GM23338 (cell line): ENCODE results near the gene CHPF. TPM values are rescaled to one million over a fixed set of nuclear protein-coding genes. Genes with fewer than 3 reads are reported as not detected.

Source experiments
- ATAC-seq: fragments of 200-7000 bp; cut with Tn5 transposase; 3 replicates; pipeline ENCODE4 v1.9.1; 2020
- DNase-seq: peaks from one replicate; pipeline ENCODE4 v3.0.0-alpha.2; 2015; ENCODE audit warnings: low spot score
- H2AFZ ChIP-seq: fragments of 200-600 bp; sonication (generic); 2 replicates; pipeline ENCODE4 v1.8.0; 2016; ENCODE audit warnings: antibody characterized with exemption, mild to moderate bottlenecking, moderate library complexity
- H3F3A ChIP-seq: fragments of 200-600 bp; sonication (generic); replicated peaks from 2 replicates; pipeline ENCODE4 v1.8.0; 2017; ENCODE audit warnings: antibody characterized with exemption, mixed run types, low read depth
- H3K27ac ChIP-seq: fragments of 200-600 bp; sonication (generic); 2 replicates; pipeline ENCODE4 v1.6.1; 2016; ENCODE audit warnings: low read depth
- H3K27me3 ChIP-seq: fragments of 200-600 bp; sonication (generic); 2 replicates; pipeline ENCODE4 v1.8.0; 2016; ENCODE audit warnings: mild to moderate bottlenecking, mixed run types, moderate library complexity; ENCODE audit not compliant: insufficient read depth
- H3K36me3 ChIP-seq: fragments of 200-600 bp; sonication (generic); 2 replicates; pipeline ENCODE4 v1.8.0; 2016; ENCODE audit warnings: mild to moderate bottlenecking; ENCODE audit not compliant: insufficient read depth
- H3K4me1 ChIP-seq: fragments of 200-600 bp; sonication (generic); 2 replicates; pipeline ENCODE4 v1.8.0; 2016; ENCODE audit warnings: mild to moderate bottlenecking, moderate library complexity; ENCODE audit not compliant: insufficient read depth
- H3K4me2 ChIP-seq: fragments of 200-600 bp; sonication (generic); 2 replicates; pipeline ENCODE4 v1.7.1; 2017; ENCODE audit warnings: mixed run types
- H3K4me3 ChIP-seq: fragments of 200-600 bp; sonication (generic); 2 replicates; pipeline ENCODE4 v1.6.1; 2016; ENCODE audit warnings: mixed run types
- H3K79me2 ChIP-seq: fragments of 200-600 bp; sonication (generic); replicated peaks from 2 replicates; pipeline ENCODE4 v1.8.0; 2017; ENCODE audit warnings: mild to moderate bottlenecking; ENCODE audit not compliant: insufficient read depth
- H3K9me2 ChIP-seq: fragments of 200-600 bp; sonication (generic); 2 replicates; pipeline ENCODE4 v1.8.0; 2017; ENCODE audit not compliant: insufficient read depth
- H4K20me1 ChIP-seq: fragments of 200-600 bp; sonication (generic); replicated peaks from 2 replicates; pipeline ENCODE4 v1.8.0; 2017; ENCODE audit warnings: mild to moderate bottlenecking; ENCODE audit not compliant: insufficient read depth
- H3K27ac Mint-ChIP-seq: 2 replicates; pipeline ENCODE4 v1.8.0; 2020; ENCODE audit warnings: inconsistent platforms, mild to moderate bottlenecking, moderate library complexity, mixed read lengths
- H3K27me3 Mint-ChIP-seq: 3 replicates; pipeline ENCODE4 v1.8.0; 2022; ENCODE audit warnings: low read depth, mild to moderate bottlenecking, moderate library complexity, mixed read lengths, inconsistent platforms; ENCODE audit not compliant: insufficient read depth, poor library complexity
- H3K36me3 Mint-ChIP-seq: 3 replicates; pipeline ENCODE4 v1.8.0; 2021; ENCODE audit warnings: low read depth, mild to moderate bottlenecking, inconsistent platforms, moderate library complexity, mixed read lengths
- H3K4me1 Mint-ChIP-seq: 3 replicates; pipeline ENCODE4 v1.8.0; 2020; ENCODE audit warnings: mild to moderate bottlenecking, inconsistent platforms, mixed read lengths
- H3K4me3 Mint-ChIP-seq: 3 replicates; pipeline ENCODE4 v1.8.0; 2021; ENCODE audit warnings: moderate library complexity, mild to moderate bottlenecking, inconsistent platforms, mixed read lengths
- H3K9me3 Mint-ChIP-seq: 3 replicates; pipeline ENCODE4 v1.8.0; 2020; ENCODE audit warnings: moderate library complexity, mild to moderate bottlenecking, inconsistent platforms, mixed read lengths
- CREB1 ChIP-seq: fragments of 250-450 bp; sonication (Bioruptor Pico); IDR thresholded peaks from 2 replicates; pipeline ENCODE4 v1.5.0; 2020; ENCODE audit warnings: low read depth, mild to moderate bottlenecking, moderate library complexity
- POLR2AphosphoS5 ChIP-seq: IDR thresholded peaks from 2 replicates; pipeline ENCODE4 v1.6.1; 2016; ENCODE audit warnings: antibody characterized with exemption, low read depth
- polyA plus RNA-seq: library from polyadenylated mRNA; unstranded; fragments of >200 nt; fragmentation: Nextera tagmentation; extraction: Ambion mirVana; gene quantifications from 2 replicates; pipeline ENCODE4 v1.2.1, GENCODE V29; 2016
- total RNA-seq: library from RNA; depleted of rRNA; stranded (reverse); fragments of >200 nt; shearing (Covaris generic); gene quantifications from 2 replicates; pipeline ENCODE4 v1.2.3, GENCODE V29; 2014
- TF ChIP-seq, protein P1 (sequence below): fragments of 250-450 bp; sonication (Bioruptor Pico); IDR thresholded peaks from 2 replicates; pipeline ENCODE4 v1.5.0; 2020; ENCODE audit warnings: mild to moderate bottlenecking, moderate library complexity
- TF ChIP-seq, protein P2 (sequence below): IDR thresholded peaks from 2 replicates; pipeline ENCODE4 v1.6.1; 2016; ENCODE audit warnings: antibody characterized with exemption

CHPF gene
- total and polyA plus RNA-seq, 2 experiments from 2014 or later: 36.5 to 252 TPM

DNA sequence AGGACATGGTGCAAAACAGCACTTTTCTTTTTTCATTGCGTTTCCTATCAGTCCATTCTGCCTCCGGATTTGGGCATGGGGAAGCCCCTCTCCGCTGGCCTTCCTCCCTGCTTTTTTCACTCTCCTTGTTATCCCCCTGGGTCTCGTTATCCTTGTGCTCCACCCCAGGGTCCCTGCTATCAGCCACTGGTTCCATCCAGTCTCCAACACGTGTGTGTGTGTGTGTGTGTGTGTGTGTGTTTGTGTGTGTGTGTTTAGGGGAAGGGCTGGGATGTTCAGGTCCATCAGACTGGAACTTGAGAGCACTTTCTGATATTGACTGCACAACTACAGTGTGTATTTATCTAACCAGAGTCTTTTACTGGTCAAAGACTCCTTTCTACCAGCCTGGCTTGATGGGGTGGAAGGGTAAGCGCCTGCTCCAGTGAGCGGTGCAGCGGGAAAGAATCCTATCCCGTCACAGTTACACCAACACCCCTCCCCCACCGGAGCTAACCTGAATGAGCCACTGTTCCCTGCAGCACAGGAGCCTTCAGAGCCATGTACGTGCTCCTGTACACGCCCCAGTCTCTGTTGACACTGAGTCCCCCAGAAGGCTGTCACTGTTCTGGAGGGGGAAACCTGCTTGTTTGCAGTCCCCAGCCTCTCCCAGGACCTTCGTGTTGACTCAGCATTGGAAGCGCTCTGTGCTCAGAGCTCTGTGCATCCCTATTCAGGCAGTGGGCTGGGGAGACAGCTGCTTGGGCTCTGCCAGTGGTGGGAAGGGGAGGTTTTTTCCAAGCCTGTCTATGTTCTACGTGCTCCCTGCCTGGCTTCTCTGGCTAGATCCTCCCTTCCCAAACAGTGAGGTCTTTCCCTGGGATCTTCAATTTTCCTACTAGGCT, 33.1 kb upstream of the CHPF start:
- H3K27me3 Mint-ChIP-seq: peaks cover 15% of the 10 kb centered on the region
- no peak overlapping the region for H3K27ac ChIP-seq
- DNase-seq (peak; percentile 84), ATAC-seq (peak; percentile 82)
- peaks cover 4% of the 10 kb centered on the region; the same call in 1 of the 2 replicates for H3F3A ChIP-seq
- H3K4me3 ChIP-seq: peak overlapping the region; percentile 33; the same call in 1 of the 2 replicates
- no peaks in the 10 kb centered on the region for H3K27me3 ChIP-seq
- H3K4me1 ChIP-seq: peaks cover 37% of the 10 kb centered on the region
- TF ChIP-seq CREB1: peak; percentile 57; the same call in 1 of the 2 replicates
- TF ChIP-seq, protein P1, sequence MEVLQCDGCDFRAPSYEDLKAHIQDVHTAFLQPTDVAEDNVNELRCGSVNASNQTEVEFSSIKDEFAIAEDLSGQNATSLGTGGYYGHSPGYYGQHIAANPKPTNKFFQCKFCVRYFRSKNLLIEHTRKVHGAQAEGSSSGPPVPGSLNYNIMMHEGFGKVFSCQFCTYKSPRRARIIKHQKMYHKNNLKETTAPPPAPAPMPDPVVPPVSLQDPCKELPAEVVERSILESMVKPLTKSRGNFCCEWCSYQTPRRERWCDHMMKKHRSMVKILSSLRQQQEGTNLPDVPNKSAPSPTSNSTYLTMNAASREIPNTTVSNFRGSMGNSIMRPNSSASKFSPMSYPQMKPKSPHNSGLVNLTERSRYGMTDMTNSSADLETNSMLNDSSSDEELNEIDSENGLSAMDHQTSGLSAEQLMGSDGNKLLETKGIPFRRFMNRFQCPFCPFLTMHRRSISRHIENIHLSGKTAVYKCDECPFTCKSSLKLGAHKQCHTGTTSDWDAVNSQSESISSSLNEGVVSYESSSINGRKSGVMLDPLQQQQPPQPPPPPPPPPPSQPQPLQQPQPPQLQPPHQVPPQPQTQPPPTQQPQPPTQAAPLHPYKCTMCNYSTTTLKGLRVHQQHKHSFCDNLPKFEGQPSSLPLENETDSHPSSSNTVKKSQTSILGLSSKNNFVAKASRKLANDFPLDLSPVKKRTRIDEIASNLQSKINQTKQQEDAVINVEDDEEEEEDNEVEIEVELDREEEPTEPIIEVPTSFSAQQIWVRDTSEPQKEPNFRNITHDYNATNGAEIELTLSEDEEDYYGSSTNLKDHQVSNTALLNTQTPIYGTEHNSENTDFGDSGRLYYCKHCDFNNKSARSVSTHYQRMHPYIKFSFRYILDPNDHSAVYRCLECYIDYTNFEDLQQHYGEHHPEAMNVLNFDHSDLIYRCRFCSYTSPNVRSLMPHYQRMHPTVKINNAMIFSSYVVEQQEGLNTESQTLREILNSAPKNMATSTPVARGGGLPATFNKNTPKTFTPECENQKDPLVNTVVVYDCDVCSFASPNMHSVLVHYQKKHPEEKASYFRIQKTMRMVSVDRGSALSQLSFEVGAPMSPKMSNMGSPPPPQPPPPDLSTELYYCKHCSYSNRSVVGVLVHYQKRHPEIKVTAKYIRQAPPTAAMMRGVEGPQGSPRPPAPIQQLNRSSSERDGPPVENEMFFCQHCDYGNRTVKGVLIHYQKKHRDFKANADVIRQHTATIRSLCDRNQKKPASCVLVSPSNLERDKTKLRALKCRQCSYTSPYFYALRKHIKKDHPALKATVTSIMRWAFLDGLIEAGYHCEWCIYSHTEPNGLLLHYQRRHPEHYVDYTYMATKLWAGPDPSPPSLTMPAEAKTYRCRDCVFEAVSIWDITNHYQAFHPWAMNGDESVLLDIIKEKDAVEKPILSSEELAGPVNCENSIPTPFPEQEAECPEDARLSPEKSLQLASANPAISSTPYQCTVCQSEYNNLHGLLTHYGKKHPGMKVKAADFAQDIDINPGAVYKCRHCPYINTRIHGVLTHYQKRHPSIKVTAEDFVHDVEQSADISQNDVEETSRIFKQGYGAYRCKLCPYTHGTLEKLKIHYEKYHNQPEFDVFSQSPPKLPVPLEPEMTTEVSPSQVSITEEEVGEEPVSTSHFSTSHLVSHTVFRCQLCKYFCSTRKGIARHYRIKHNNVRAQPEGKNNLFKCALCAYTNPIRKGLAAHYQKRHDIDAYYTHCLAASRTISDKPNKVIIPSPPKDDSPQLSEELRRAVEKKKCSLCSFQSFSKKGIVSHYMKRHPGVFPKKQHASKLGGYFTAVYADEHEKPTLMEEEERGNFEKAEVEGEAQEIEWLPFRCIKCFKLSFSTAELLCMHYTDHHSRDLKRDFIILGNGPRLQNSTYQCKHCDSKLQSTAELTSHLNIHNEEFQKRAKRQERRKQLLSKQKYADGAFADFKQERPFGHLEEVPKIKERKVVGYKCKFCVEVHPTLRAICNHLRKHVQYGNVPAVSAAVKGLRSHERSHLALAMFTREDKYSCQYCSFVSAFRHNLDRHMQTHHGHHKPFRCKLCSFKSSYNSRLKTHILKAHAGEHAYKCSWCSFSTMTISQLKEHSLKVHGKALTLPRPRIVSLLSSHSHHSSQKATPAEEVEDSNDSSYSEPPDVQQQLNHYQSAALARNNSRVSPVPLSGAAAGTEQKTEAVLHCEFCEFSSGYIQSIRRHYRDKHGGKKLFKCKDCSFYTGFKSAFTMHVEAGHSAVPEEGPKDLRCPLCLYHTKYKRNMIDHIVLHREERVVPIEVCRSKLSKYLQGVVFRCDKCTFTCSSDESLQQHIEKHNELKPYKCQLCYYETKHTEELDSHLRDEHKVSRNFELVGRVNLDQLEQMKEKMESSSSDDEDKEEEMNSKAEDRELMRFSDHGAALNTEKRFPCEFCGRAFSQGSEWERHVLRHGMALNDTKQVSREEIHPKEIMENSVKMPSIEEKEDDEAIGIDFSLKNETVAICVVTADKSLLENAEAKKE (CRISPR knock-in tag): no peak
- TF ChIP-seq, protein P2, sequence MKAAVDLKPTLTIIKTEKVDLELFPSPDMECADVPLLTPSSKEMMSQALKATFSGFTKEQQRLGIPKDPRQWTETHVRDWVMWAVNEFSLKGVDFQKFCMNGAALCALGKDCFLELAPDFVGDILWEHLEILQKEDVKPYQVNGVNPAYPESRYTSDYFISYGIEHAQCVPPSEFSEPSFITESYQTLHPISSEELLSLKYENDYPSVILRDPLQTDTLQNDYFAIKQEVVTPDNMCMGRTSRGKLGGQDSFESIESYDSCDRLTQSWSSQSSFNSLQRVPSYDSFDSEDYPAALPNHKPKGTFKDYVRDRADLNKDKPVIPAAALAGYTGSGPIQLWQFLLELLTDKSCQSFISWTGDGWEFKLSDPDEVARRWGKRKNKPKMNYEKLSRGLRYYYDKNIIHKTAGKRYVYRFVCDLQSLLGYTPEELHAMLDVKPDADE: no peak
- TF ChIP-seq POLR2AphosphoS5: peak; percentile 40; the same call in 1 of the 2 replicates
- 0 out of 2 replicates have a peak, but pooled peaks cover 4% of the 10 kb centered on the region for H3K9me2 ChIP-seq
- H3K4me3 Mint-ChIP-seq: peak overlapping the region; percentile 52
- peak overlapping the region; percentile 30 for H3K27ac Mint-ChIP-seq
- H3K4me1 Mint-ChIP-seq: peaks cover 47% of the 10 kb centered on the region
- H3K9me3 Mint-ChIP-seq: no peaks in the 10 kb centered on the region
- no peaks in the 10 kb centered on the region for H4K20me1 ChIP-seq
- no peaks in the 10 kb centered on the region; the same call in 2 of the 3 replicates for H3K36me3 Mint-ChIP-seq
- no peaks in the 10 kb centered on the region for H3K79me2 ChIP-seq
- peak overlapping the region; percentile 72 for H3K4me2 ChIP-seq
- peak overlapping the region; percentile 94 for H2AFZ ChIP-seq
- H3K36me3 ChIP-seq: no peaks in the 10 kb centered on the region
